GM21423 (cell line): ENCODE measurements around the gene SCRG1.

Source experiments
- ATAC-seq: cut with Tn5 transposase; IDR thresholded peaks from one replicate; pipeline ENCODE4 v1.9.1; 2021; ENCODE audit warnings: mild to moderate bottlenecking, moderate library complexity; ENCODE audit not compliant: unreplicated experiment

The SCRG1 gene

GRCh38 chr4:173365359-173365996 is 33.4 kb downstream of the SCRG1 start:
- ATAC-seq = no peak

DNA sequence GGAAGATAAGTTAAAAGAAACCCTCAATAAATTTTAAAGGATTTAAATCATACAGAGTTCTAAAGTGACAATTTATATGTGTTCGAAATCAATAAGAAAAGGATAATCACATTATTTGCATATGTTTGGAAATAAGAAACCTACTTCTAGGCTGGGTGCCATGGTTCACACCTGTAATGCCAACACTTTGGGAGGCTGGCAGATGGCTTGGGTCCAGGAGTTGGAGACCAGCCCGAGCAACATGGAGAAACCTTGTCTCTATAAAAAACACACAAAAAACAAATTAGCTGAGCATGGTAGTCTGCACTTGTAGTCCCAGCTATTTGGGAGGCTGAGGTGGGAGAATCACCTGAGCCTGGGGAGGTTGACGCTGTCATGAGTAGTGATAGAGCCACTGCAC is 36.2 kb downstream of the SCRG1 start:
- no peak for ATAC-seq

DNA sequence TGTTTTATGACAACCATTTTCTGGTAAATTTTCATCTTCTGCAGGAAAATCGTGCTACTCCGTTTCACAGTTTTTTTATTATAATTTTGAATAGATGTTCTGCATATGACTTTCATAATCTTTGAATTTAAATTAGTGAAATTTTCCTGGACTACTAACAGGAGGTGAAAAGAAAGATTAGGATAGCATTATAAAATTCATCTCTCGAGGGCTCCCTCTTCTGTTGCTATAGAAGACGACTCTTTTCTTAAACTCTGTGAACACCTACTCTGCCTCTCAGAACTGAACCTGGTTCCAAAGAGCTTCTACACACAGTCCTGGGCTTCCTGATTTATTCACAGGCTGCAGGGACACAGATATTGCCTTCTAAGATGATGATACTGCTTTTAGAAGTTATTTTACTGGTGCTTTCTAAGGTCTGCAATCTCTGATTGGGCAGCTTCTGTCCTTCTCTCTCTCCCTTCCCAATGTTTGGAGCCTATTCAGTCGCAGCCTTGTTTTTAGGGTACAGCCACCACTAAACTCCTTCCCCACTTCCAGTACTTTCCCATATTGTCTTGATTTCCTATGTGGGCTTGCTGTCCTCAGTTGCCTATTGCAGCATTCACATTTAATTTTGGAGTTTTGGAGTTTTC is 38.2 kb downstream of the SCRG1 start:
- no peak for ATAC-seq

GRCh38 chr4:173357939-173358338 is 41.0 kb downstream of the SCRG1 start:
- no peak for ATAC-seq

GRCh38 chr4:173347467-173347866 is 51.4 kb downstream of the SCRG1 start:
- ATAC-seq = no peak

DNA sequence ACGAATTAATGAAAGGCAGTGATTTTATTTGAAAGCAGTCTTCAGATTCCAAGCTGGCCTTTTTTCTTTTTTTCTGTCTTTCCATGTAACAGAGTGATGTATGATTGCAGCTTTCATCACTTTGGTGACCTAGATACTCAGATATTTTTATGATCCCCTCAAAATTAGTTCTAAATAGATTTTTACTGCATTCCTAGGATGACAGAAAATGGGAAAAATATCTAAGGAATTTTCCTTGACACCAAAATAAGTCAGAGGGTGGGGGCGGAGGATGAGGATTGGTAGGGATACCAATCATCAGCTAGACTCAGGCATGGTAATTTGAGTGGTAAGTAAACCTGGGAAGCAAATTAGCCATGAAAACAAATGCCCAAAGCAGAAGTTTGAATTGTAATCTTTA is 52.8 kb downstream of the SCRG1 start:
- no peak for ATAC-seq

GRCh38 chr4:173345648-173346047 is 53.3 kb downstream of the SCRG1 start:
- ATAC-seq = no peak

DNA sequence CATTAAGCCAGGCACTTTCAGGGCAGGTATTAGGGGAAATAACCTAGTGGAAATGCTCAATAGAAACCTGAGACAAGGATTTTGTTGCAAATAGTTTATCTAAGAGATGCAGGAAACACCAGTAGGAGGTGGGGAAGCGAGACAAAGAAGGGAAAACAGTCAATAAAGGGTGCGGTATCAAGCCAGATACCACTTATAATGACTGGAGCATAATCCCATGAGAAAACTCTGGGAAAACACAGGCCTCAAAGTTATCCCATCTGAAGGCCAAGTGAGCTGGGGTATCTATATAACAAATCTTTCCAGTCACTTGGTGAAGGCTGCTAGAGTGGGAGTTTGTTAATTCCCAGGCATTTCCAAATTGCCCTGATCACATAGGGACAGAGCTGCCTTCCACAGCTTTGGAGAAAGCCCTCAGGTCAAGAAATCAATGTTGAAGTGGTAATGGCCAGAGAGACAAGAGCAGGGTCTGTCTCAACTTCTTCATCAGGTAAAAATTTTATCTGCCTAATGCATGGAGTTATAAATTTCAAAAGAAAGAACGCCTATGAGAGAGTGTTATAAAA is 55.0 kb downstream of the SCRG1 start:
- no peak for ATAC-seq

DNA sequence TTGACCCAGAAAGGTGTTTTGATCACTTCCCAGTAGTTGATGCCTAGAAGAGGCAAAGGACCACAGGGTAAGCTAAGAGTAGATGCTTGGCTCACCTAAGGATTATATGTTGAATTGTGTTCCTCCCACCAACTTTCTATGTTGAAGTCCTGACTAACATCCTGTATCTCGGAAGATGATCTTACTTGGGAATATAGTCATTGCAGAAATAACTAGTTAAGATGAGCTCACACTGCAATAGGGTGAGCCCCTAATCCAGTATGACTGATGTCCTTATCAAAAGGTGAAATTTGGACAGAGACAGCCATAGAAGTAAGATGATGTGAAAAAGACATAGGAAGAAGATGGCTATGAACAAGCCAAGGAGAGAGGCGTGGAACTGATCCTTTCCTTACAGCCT is 61.5 kb downstream of the SCRG1 start:
- no peak for ATAC-seq

GRCh38 chr4:173334891-173335752 is 63.8 kb downstream of the SCRG1 start:
- ATAC-seq = peak; percentile 31
